ENCODE data around the gene LRRK1.

DNA sequence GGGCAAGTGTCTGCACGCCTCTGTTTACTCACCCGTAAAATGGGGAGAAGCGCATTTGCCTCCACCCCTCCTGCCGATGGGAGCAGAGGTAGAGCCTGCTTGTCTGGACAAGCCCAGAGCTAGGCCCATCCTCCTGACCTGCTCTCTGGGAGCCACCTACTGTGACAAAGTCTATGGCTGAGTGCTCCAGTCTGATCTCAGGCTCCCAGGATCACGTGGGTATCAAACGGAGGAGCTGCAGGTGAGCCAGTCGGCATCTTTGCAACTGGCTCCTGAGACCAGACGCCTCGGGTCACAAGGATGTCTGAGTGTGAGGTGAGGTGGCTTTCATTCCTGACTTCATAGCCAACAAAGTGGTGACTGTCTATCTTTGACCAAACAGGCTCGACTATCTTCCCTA is 41.6 kb upstream of the LRRK1 start:
- TF ChIP-seq CTCF (IDR thresholded peaks at IDR 0.05): no peak
- no peak for TF ChIP-seq POLR2A (IDR thresholded peaks at IDR 0.05)
